ENCODE measurements around the gene EGFR.

Gene EGFR

DNA sequence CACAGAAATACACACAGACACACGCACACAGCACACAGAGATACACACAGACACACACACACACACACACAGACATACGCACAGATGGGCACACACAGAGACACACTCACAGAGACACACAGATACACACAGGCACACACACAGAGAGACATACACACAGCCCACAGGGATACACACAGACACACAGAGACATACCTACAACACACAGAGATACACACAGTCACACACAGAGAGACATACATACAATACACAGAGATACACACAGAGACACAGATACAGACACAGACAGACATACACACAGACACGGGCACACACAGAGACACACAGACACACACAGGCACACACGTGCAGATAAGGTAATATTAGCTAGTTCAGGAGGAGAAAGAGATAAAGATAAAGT lies 76.9 kb downstream of the EGFR start:
- H2AFZ ChIP-seq (ENCODE audit: low read length): no peak overlapping the region
- no peak overlapping the region for H2BK5ac ChIP-seq (ENCODE audit: low read length)
- no peaks in the 10 kb centered on the region for H3K36me3 ChIP-seq (replicated peaks in 1 of 2; ENCODE audit: control insufficient read depth in 2 of 2, insufficient read depth in 2 of 2, low read length in 2 of 2)
- no CpG with 5 or more reads among the region's 4 CpGs for WGBS, 2 donors (ENCODE audit: extremely low coverage in 2 of 2, insufficient read length in 2 of 2, insufficient replicate concordance in 1 of 2)
- H3K4me1 ChIP-seq (ENCODE audit: control insufficient read depth in 2 of 2, insufficient read depth in 1 of 2, low read depth in 1 of 2, low read length in 2 of 2): peaks cover 14 to 18% of the 10 kb centered on the region in 2 donors
- no peak overlapping the region for H2BK12ac ChIP-seq (ENCODE audit: low read length)
- no peak overlapping the region for H4K8ac ChIP-seq (ENCODE audit: low read depth, low read length)
- H3K27ac ChIP-seq (replicated peaks; ENCODE audit: low read length): no peak overlapping the region
- H3K27me3 ChIP-seq (ENCODE audit: control insufficient read depth in 3 of 3, insufficient read depth in 3 of 3, low read depth in 1 of 3, low read length in 3 of 3): no peaks in the 10 kb centered on the region
- no peak overlapping the region for H3K23ac ChIP-seq (ENCODE audit: low read depth, low read length, poor library complexity)
- H3K79me1 ChIP-seq (ENCODE audit: low read depth, low read length): no peaks in the 10 kb centered on the region
- no peak overlapping the region for H3K4me2 ChIP-seq (ENCODE audit: insufficient read depth, low read length, poor library complexity, severe bottlenecking)
- no peak overlapping the region for H3K4ac ChIP-seq (ENCODE audit: low read length)
- peak overlapping the region; percentile 9 for H3K14ac ChIP-seq (ENCODE audit: low read length)
- H2BK120ac ChIP-seq (ENCODE audit: low read depth, low read length): no peak overlapping the region
- no peaks in the 10 kb centered on the region for H3K9me3 ChIP-seq (replicated peaks in 1 of 2; ENCODE audit: control insufficient read depth in 2 of 2, insufficient read depth in 1 of 2, low read depth in 1 of 2, low read length in 2 of 2)
- no peak overlapping the region for H3K9ac ChIP-seq (ENCODE audit: low read depth, low read length, poor library complexity)
- H4K91ac ChIP-seq (ENCODE audit: low read depth, low read length, poor library complexity): no peak overlapping the region
- H2BK15ac ChIP-seq (ENCODE audit: low read length): no peak overlapping the region
- no peak overlapping the region for H2AK5ac ChIP-seq (ENCODE audit: low read depth, low read length)
- H3K18ac ChIP-seq (ENCODE audit: low read length): no peak overlapping the region
- H3K4me3 ChIP-seq (ENCODE audit: low read length in 2 of 2): no peak overlapping the region
- no peak for DNase-seq (ENCODE audit: low spot score)

DNA sequence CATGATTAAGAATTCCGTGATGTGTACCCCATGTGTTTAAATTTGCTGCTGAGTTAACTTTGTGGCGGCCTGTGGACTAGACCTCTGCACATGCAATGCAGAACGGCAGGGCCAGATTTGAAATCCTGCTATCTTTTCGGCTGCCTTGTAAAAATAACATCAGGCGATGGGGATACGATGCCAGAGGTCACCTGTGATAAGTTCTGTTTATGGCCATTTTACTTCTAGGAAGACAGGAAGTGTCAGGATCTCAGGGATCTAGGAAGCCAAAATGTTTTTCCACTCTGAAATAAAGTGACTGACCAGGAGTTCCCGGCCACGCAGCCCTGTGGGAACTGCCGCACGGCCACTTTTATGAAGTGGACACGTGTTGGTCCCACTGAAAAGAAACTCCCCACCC lies 77.5 kb downstream of the EGFR start:
- Histone ChIP-seq H2AK5ac (ENCODE audit: low read depth, low read length) (no peak overlapping the region), H4K8ac (ENCODE audit: low read depth, low read length) (no peak overlapping the region), H3K23ac (ENCODE audit: low read depth, low read length, poor library complexity) (no peak overlapping the region), H3K4ac (ENCODE audit: low read length) (no peak overlapping the region), H2BK120ac (ENCODE audit: low read depth, low read length) (no peak overlapping the region), H3K9ac (ENCODE audit: low read depth, low read length, poor library complexity) (no peak overlapping the region), H2AFZ (ENCODE audit: low read length) (no peak overlapping the region), H3K27me3 (ENCODE audit: control insufficient read depth in 3 of 3, insufficient read depth in 3 of 3, low read depth in 1 of 3, low read length in 3 of 3) (no peaks in the 10 kb centered on the region), H3K18ac (ENCODE audit: low read length) (no peak overlapping the region), H3K27ac (replicated peaks; ENCODE audit: low read length) (no peak overlapping the region), H3K14ac (ENCODE audit: low read length) (no peak overlapping the region), H4K91ac (ENCODE audit: low read depth, low read length, poor library complexity) (no peak overlapping the region), H2BK5ac (ENCODE audit: low read length) (no peak overlapping the region), H2BK12ac (ENCODE audit: low read length) (no peak overlapping the region), H3K36me3 (replicated peaks in 1 of 2; ENCODE audit: control insufficient read depth in 2 of 2, insufficient read depth in 2 of 2, low read length in 2 of 2) (no peaks in the 10 kb centered on the region), H3K4me1 (ENCODE audit: control insufficient read depth in 2 of 2, insufficient read depth in 1 of 2, low read depth in 1 of 2, low read length in 2 of 2) (peaks cover 12 to 14% of the 10 kb centered on the region in 2 donors), H3K9me3 (replicated peaks in 1 of 2; ENCODE audit: control insufficient read depth in 2 of 2, insufficient read depth in 1 of 2, low read depth in 1 of 2, low read length in 2 of 2) (no peaks in the 10 kb centered on the region), H2BK15ac (ENCODE audit: low read length) (no peak overlapping the region), H3K79me1 (ENCODE audit: low read depth, low read length) (no peaks in the 10 kb centered on the region), H3K4me3 (ENCODE audit: low read length in 2 of 2) (no peak overlapping the region), H3K4me2 (ENCODE audit: insufficient read depth, low read length, poor library complexity, severe bottlenecking) (no peak overlapping the region)
- DNase-seq (ENCODE audit: low spot score): no peak
- no CpG with 5 or more reads among the region's 11 CpGs for WGBS, 2 donors (ENCODE audit: extremely low coverage in 2 of 2, insufficient read length in 2 of 2, insufficient replicate concordance in 1 of 2)

DNA sequence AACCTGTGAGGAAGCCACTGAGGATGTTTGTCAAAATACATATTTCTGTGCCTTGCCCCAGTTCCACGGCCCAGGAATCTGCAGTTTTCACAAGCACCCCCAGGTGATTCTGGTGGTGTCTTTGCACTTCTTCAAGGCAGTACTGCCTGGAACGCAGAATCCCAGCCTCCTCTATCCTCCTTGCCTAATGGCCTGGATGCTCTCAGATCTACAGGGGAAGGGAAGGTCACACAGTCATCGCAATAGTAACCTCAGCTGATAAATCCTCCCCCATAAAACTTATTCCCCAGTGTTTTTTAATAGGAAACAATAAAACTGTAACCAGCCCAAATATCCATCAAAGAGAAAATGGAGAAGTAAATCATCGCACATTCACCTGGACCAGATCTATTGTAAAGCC lies 78.3 kb downstream of the EGFR start:
- H3K27me3 ChIP-seq (ENCODE audit: control insufficient read depth in 3 of 3, insufficient read depth in 3 of 3, low read depth in 1 of 3, low read length in 3 of 3): no peaks in the 10 kb centered on the region
- H3K4me2 ChIP-seq (ENCODE audit: insufficient read depth, low read length, poor library complexity, severe bottlenecking): no peak overlapping the region
- no peak overlapping the region for H2BK15ac ChIP-seq (ENCODE audit: low read length)
- no peak overlapping the region for H2BK5ac ChIP-seq (ENCODE audit: low read length)
- H4K8ac ChIP-seq (ENCODE audit: low read depth, low read length): no peak overlapping the region
- H2BK120ac ChIP-seq (ENCODE audit: low read depth, low read length): no peak overlapping the region
- H3K4ac ChIP-seq (ENCODE audit: low read length): no peak overlapping the region
- H3K27ac ChIP-seq (replicated peaks; ENCODE audit: low read length): no peak overlapping the region
- no peak overlapping the region for H2BK12ac ChIP-seq (ENCODE audit: low read length)
- no peaks in the 10 kb centered on the region for H3K9me3 ChIP-seq (replicated peaks in 1 of 2; ENCODE audit: control insufficient read depth in 2 of 2, insufficient read depth in 1 of 2, low read depth in 1 of 2, low read length in 2 of 2)
- peaks cover 4 to 9% of the 10 kb centered on the region in 2 donors for H3K4me1 ChIP-seq (ENCODE audit: control insufficient read depth in 2 of 2, insufficient read depth in 1 of 2, low read depth in 1 of 2, low read length in 2 of 2)
- no peaks in the 10 kb centered on the region for H3K79me1 ChIP-seq (ENCODE audit: low read depth, low read length)
- H3K36me3 ChIP-seq (replicated peaks in 1 of 2; ENCODE audit: control insufficient read depth in 2 of 2, insufficient read depth in 2 of 2, low read length in 2 of 2): no peaks in the 10 kb centered on the region
- WGBS, 2 donors (ENCODE audit: extremely low coverage in 2 of 2, insufficient read length in 2 of 2, insufficient replicate concordance in 1 of 2): no CpG with 5 or more reads among the region's 4 CpGs
- DNase-seq (ENCODE audit: low spot score): no peak
- H3K14ac ChIP-seq (ENCODE audit: low read length): no peak overlapping the region
- H4K91ac ChIP-seq (ENCODE audit: low read depth, low read length, poor library complexity): no peak overlapping the region
- no peak overlapping the region for H3K9ac ChIP-seq (ENCODE audit: low read depth, low read length, poor library complexity)
- H3K23ac ChIP-seq (ENCODE audit: low read depth, low read length, poor library complexity): no peak overlapping the region
- no peak overlapping the region for H2AFZ ChIP-seq (ENCODE audit: low read length)
- no peak overlapping the region for H3K18ac ChIP-seq (ENCODE audit: low read length)
- H3K4me3 ChIP-seq (ENCODE audit: low read length in 2 of 2): no peak overlapping the region
- peak overlapping the region; percentile 40 for H2AK5ac ChIP-seq (ENCODE audit: low read depth, low read length)

DNA sequence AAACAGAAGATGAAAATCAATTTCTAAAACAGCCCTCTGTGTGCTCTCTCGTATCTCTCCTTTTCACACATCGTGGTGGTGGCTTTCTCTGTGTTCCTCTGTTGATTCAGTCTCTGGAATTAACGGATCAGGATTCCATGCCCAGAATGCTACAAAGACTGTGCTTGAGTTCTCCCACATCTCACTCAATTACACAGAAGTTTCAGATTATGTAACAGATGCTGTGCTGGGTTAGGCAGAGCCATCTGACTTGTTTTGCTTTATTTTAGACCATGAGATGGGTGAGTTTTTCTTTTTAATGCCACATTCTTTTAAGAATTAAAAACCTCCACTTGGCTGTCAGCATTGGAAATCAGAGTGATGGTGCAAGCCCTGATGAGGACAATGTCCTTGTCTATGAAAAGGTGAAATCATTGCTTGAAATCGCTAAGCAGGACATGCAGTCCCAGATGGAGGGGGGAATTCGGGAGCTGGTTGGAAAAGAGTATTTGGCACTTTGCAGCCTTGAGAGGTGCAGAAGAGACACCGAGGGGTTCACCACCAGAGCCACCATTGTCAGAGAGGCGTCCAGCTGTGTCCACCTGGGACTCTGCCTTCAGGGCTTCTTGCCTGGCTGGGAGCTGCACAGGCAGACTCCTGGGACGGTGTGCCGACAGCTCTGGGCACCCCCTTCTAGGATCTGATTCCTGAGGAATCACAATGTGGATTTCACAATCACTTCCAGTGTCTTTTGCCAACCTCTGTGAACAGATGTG lies 80.4 kb downstream of the EGFR start:
- no peak overlapping the region for H2BK5ac ChIP-seq (ENCODE audit: low read length)
- no peak overlapping the region for H2AK5ac ChIP-seq (ENCODE audit: low read depth, low read length)
- WGBS, 2 donors (ENCODE audit: extremely low coverage in 2 of 2, insufficient read length in 2 of 2, insufficient replicate concordance in 1 of 2): no CpG with 5 or more reads among the region's 9 CpGs

More for the DNA sequence above, 80.4 kb downstream of the EGFR start:
- no peak overlapping the region for H3K9ac ChIP-seq (ENCODE audit: low read depth, low read length, poor library complexity)
- H2BK120ac ChIP-seq (ENCODE audit: low read depth, low read length): no peak overlapping the region
- no peak overlapping the region for H4K8ac ChIP-seq (ENCODE audit: low read depth, low read length)
- H2BK12ac ChIP-seq (ENCODE audit: low read length): no peak overlapping the region
- H3K79me1 ChIP-seq (ENCODE audit: low read depth, low read length): no peaks in the 10 kb centered on the region
- no peak overlapping the region for H2BK15ac ChIP-seq (ENCODE audit: low read length)
- H2AFZ ChIP-seq (ENCODE audit: low read length): no peak overlapping the region
- H3K14ac ChIP-seq (ENCODE audit: low read length): no peak overlapping the region
- no peak overlapping the region for H3K4me2 ChIP-seq (ENCODE audit: insufficient read depth, low read length, poor library complexity, severe bottlenecking)
- H4K91ac ChIP-seq (ENCODE audit: low read depth, low read length, poor library complexity): no peak overlapping the region
- no peak overlapping the region for H3K4me3 ChIP-seq (ENCODE audit: low read length in 2 of 2)
- peaks cover 0 to 10% of the 10 kb centered on the region in 2 donors for H3K4me1 ChIP-seq (ENCODE audit: control insufficient read depth in 2 of 2, insufficient read depth in 1 of 2, low read depth in 1 of 2, low read length in 2 of 2)
- peak overlapping the region; percentile 7 for H3K18ac ChIP-seq (ENCODE audit: low read length)
- DNase-seq (ENCODE audit: low spot score): no peak
- H3K36me3 ChIP-seq (replicated peaks in 1 of 2; ENCODE audit: control insufficient read depth in 2 of 2, insufficient read depth in 2 of 2, low read length in 2 of 2): no peaks in the 10 kb centered on the region
- no peaks in the 10 kb centered on the region for H3K27me3 ChIP-seq (ENCODE audit: control insufficient read depth in 3 of 3, insufficient read depth in 3 of 3, low read depth in 1 of 3, low read length in 3 of 3)
- H3K9me3 ChIP-seq (replicated peaks in 1 of 2; ENCODE audit: control insufficient read depth in 2 of 2, insufficient read depth in 1 of 2, low read depth in 1 of 2, low read length in 2 of 2): no peaks in the 10 kb centered on the region
- H3K23ac ChIP-seq (ENCODE audit: low read depth, low read length, poor library complexity): no peak overlapping the region
- H3K4ac ChIP-seq (ENCODE audit: low read length): no peak overlapping the region
- H3K27ac ChIP-seq (replicated peaks; ENCODE audit: low read length): no peak overlapping the region
